HL-60 (cell line): ENCODE measurements around the gene SORCS2.

Experiments
- DNase-seq, 2 experiments: peaks; one replicate each; pipeline ENCODE4 v3.0.0-alpha.2; 2010 to 2020; ENCODE audit warnings: low read depth in 1 of 2, low spot score in 1 of 2
- H3K27ac ChIP-seq: fragments of 250-450 bp; sonication (Bioruptor Pico); replicated peaks from 2 replicates; pipeline ENCODE4 v1.5.1; 2020; ENCODE audit warnings: mild to moderate bottlenecking, moderate library complexity
- H3K27me3 ChIP-seq: fragments of 250-450 bp; sonication (Bioruptor Pico); 2 replicates; pipeline ENCODE4 v1.5.1; 2021; ENCODE audit warnings: mild to moderate bottlenecking, moderate library complexity; ENCODE audit not compliant: insufficient read depth, poor library complexity, severe bottlenecking
- H3K4me3 ChIP-seq: replicated peaks from 2 replicates; pipeline ENCODE4 v1.5.1; 2011; ENCODE audit warnings: mild to moderate bottlenecking, control low read depth, low read length; ENCODE audit not compliant: insufficient read depth
- CTCF ChIP-seq: IDR thresholded peaks from one replicate; pipeline ENCODE4 v1.5.1; 2011; ENCODE audit warnings: low read length, control low read depth, inconsistent platforms; ENCODE audit not compliant: insufficient read depth
- GABPA ChIP-seq: IDR thresholded peaks from 2 replicates; pipeline ENCODE4 v1.6.1; 2012; ENCODE audit warnings: low read depth
- POLR2AphosphoS5 ChIP-seq: IDR thresholded peaks from 2 replicates; pipeline ENCODE4 v1.6.1; 2012; ENCODE audit warnings: low read depth
- REST ChIP-seq: IDR thresholded peaks from 2 replicates; pipeline ENCODE4 v1.6.1; 2012; ENCODE audit warnings: low read depth; ENCODE audit not compliant: insufficient replicate concordance
- SPI1 ChIP-seq: IDR thresholded peaks from 2 replicates; pipeline ENCODE4 v1.6.1; 2012; ENCODE audit warnings: low read depth, mild to moderate bottlenecking, borderline replicate concordance

Gene SORCS2

GRCh38 chr4:7460566-7460965 lies 268.2 kb downstream of the SORCS2 start:
- TF ChIP-seq CTCF: no peak
- no peak for TF ChIP-seq POLR2AphosphoS5
- no peak for TF ChIP-seq REST
- no peak for TF ChIP-seq SPI1
- TF ChIP-seq GABPA: no peak
- no peak overlapping the region for H3K27ac ChIP-seq
- no peak for DNase-seq
- H3K4me3 ChIP-seq: no peak overlapping the region
- no peaks in the 10 kb centered on the region for H3K27me3 ChIP-seq

- Histone ChIP-seq H3K27me3 (no peaks in the 10 kb centered on the region), H3K4me3 (no peak overlapping the region), H3K27ac (no peak overlapping the region)
- TF ChIP-seq GABPA (no peak), CTCF (no peak), POLR2AphosphoS5 (no peak), REST (no peak), SPI1 (no peak)
- DNase-seq: no peak
These were observed 268.9 kb downstream of the SORCS2 start for GRCh38 chr4:7461230-7461629.

- TF ChIP-seq GABPA (no peak), REST (no peak), POLR2AphosphoS5 (no peak), SPI1 (no peak)
- H3K27ac ChIP-seq: no peak overlapping the region
- DNase-seq: no peak
These were observed 270.2 kb downstream of the SORCS2 start for GRCh38 chr4:7462509-7462971.

More at GRCh38 chr4:7462509-7462971, 270.2 kb downstream of the SORCS2 start:
- no peaks in the 10 kb centered on the region for H3K27me3 ChIP-seq
- no peak overlapping the region for H3K4me3 ChIP-seq
